RPMI8226 (cell line): ENCODE data around the gene GTF2E1.

Experiments used
- DNase-seq: peaks from one replicate; pipeline ENCODE4 v3.0.0-alpha.2; 2015

GTF2E1 gene

GRCh38 chr3:120802916-120803315, 60.4 kb downstream of the GTF2E1 start:
- DNase-seq, result no peak

GRCh38 chr3:120816728-120817127, 74.2 kb downstream of the GTF2E1 start:
- no peak for DNase-seq

- DNase-seq, result no peak
Measured at GRCh38 chr3:120820748-120821147, 78.2 kb downstream of the GTF2E1 start.

- no peak for DNase-seq
Measured at GRCh38 chr3:120821426-120821825, 78.9 kb downstream of the GTF2E1 start.

GRCh38 chr3:120823156-120823555, 80.6 kb downstream of the GTF2E1 start:
- no peak for DNase-seq

GRCh38 chr3:120824613-120825012, 82.1 kb downstream of the GTF2E1 start:
- DNase-seq, result no peak

- DNase-seq, result no peak
Measured at GRCh38 chr3:120828796-120829195, 86.3 kb downstream of the GTF2E1 start.

- no peak for DNase-seq
Measured at GRCh38 chr3:120831066-120831465, 88.5 kb downstream of the GTF2E1 start.
